Prostate gland (tissue), 2 donors: ENCODE data around the gene WDFY4. TPM values are rescaled to one million over a fixed set of nuclear protein-coding genes. Genes with fewer than 3 reads are reported as not detected.

Source experiments
- DNase-seq: peaks from one replicate; pipeline ENCODE4 v3.0.0-alpha.2; 2019; ENCODE audit warnings: low spot score
- H3K27ac ChIP-seq, 2 donors: fragments of 200-600 bp; sonication (generic); 2 replicates each; pipeline ENCODE4 v1.5.1; 2017 to 2019
- H3K27me3 ChIP-seq: fragments of 200-600 bp; sonication (generic); replicated peaks from 2 replicates; pipeline ENCODE4 v1.5.1; 2019; ENCODE audit not compliant: insufficient read depth
- H3K36me3 ChIP-seq, 2 donors: fragments of 200-600 bp; sonication (generic); 1 replicate in 1 of 2; 2 replicates in 1 of 2; pipeline versions ENCODE4 v1.5.1 to v1.8.1; 2017 to 2019
- H3K4me1 ChIP-seq: fragments of 200-600 bp; sonication (generic); replicated peaks from 2 replicates; pipeline ENCODE4 v1.5.1; 2019
- H3K4me3 ChIP-seq, 2 donors: fragments of 200-600 bp; sonication (generic); 2 replicates each; pipeline ENCODE4 v1.5.1; 2017 to 2019
- H3K9me3 ChIP-seq: fragments of 200-600 bp; sonication (generic); 2 replicates; pipeline ENCODE4 v1.5.1; 2017
- CTCF ChIP-seq, 4 experiments: fragments of 200-600 bp in 2 of 4; fragments of 450-650 bp in 2 of 4; sonication (generic) in 2 of 4; IDR thresholded peaks; 1 replicate in 3 of 4; 2 replicates in 1 of 4; pipeline ENCODE4 v1.5.1; 2016 to 2019; ENCODE audit warnings: antibody characterized with exemption in 4 of 4, mild to moderate bottlenecking in 2 of 4, moderate library complexity in 2 of 4
- POLR2A ChIP-seq: fragments of 450-650 bp; IDR thresholded peaks from one replicate; pipeline ENCODE4 v1.6.1; 2016; ENCODE audit warnings: antibody characterized with exemption, mild to moderate bottlenecking
- POLR2AphosphoS5 ChIP-seq: sonication (generic); formaldehyde crosslinking; IDR thresholded peaks from one replicate; pipeline ENCODE4 v1.6.1; 2017; ENCODE audit warnings: antibody characterized with exemption
- WGBS: methylation state at CpG from one replicate; pipeline ENCODE4 v1.1.5; 2018; 5-methylcytosine and 5-hydroxymethylcytosine counted together
- intact Hi-C: fragments of 100-400 bp; cut with DNase I; formaldehyde crosslinking; loops from one replicate; pipeline ENCODE4 v1.14.2; 2022
- total RNA-seq, 2 donors: library from RNA; depleted of rRNA; stranded (reverse); fragments of >200 nt; gene quantifications; one replicate each; pipeline ENCODE4 v1.1.0, GENCODE V29; 2016

WDFY4 gene
- total RNA-seq, 2 donors from 2014 or later = 0.59 to 5.7 TPM

DNA sequence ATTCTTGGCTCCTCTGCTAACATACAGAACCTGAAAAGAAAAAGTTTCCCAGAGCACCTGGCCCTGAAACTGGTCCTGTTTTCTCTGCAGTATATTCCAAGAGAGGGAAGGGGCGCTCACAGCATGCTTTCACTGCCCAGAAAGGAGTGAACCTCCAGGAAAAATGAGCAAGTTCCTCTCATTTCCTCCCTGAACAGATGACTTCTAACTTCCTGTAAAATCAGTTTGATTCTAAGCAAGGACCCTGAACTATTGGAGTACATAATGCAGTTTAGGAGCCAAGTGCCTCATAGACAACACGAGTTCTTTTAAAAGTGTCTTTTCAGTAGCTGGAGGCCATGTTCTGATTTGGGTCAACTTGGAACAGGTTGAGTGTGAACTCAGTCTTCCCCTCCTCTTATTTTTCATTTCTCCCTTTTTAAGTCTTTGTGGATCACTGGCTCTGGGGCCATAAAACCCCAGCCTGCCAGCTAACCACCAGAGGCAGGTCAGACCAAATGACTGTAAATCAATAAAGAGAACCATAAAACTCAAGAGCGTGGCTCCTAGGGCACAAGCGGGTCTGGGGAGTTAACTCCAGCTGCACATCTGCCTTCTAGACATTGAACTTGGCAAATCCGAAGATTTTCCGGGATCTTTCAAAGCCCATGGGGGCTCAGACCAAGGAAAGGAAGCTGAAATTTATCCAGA, 260.9 kb downstream of the WDFY4 start:
- no peak for DNase-seq
- intact Hi-C loops = no loop called here
- 40% methylated on average over 6 of the region's 6 CpGs for WGBS

DNA sequence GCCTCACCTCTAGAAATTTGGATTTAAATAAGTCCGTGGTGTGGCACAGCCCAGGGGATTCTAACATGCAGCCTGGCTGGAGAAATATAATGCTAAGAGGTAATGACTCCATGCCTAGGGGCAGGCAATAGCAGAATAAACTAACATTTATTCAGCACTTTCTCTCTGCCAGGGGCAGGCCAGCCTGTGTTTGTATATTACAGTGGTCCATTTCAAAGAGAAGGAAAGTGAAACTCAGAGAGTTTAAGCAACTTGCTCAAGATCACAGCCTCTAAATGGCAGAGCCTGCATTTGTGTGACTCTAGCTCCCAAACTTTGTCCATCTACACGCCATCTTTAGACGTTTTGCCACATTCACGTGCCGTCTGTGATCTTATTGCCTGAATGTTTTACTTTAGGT, 261.7 kb downstream of the WDFY4 start:
- no peak overlapping the region for H3K27ac ChIP-seq
- no peaks in the 10 kb centered on the region for H3K27me3 ChIP-seq
- no peak for TF ChIP-seq POLR2AphosphoS5
- TF ChIP-seq CTCF (IDR thresholded peaks at IDR 0.05) = no peak
- TF ChIP-seq POLR2A = no peak
- intact Hi-C loops = no loop called here
- DNase-seq = no peak
- 93% methylated on average over 5 of the region's 5 CpGs for WGBS
- no peaks in the 10 kb centered on the region for H3K36me3 ChIP-seq
- H3K4me1 ChIP-seq = no peaks in the 10 kb centered on the region
- no peaks in the 10 kb centered on the region for H3K9me3 ChIP-seq
- H3K4me3 ChIP-seq = no peak overlapping the region

More for the DNA sequence above, 260.9 kb downstream of the WDFY4 start:
- H3K27ac ChIP-seq = no peak overlapping the region
- H3K36me3 ChIP-seq = no peaks in the 10 kb centered on the region
- H3K27me3 ChIP-seq = no peaks in the 10 kb centered on the region
- TF ChIP-seq POLR2A (no peak), CTCF (IDR thresholded peaks at IDR 0.05) (no peak), POLR2AphosphoS5 (no peak)
- no peaks in the 10 kb centered on the region for H3K4me1 ChIP-seq
- H3K4me3 ChIP-seq = no peak overlapping the region
- H3K9me3 ChIP-seq = no peaks in the 10 kb centered on the region

DNA sequence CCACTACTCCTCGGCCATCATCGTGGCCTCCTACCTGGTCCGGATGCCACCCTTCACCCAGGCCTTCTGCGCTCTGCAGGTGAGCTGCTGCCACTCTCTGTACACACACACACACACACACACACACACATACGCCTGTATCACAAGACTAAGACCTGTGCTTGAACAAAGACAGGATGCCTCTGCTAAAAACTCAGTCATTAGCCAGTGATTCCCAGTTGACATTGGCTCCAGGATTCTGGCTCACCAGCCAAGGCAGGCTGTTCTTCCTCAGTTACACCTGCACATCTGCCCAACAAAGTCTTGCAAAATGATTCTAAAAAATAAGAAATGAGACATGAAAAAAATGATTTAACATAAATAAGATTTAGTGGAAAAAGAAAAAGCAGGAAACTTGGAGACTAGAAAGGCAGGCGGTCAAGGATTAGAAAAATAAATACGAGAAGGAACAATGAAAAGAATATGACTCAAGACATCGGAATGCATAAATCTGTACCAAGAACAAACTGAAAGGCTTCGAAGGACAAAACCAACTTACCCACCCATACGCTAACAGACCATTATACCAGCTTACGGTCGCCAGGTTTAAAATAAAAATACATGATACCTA, 262.3 kb downstream of the WDFY4 start:
- no peak for TF ChIP-seq POLR2AphosphoS5
- TF ChIP-seq CTCF (IDR thresholded peaks at IDR 0.05) = no peak
- TF ChIP-seq POLR2A = no peak
- WGBS = 67% methylated on average over 12 of the region's 12 CpGs
- Histone ChIP-seq H3K4me3 (no peak overlapping the region), H3K27ac (no peak overlapping the region), H3K4me1 (no peaks in the 10 kb centered on the region), H3K27me3 (no peaks in the 10 kb centered on the region), H3K36me3 (no peaks in the 10 kb centered on the region), H3K9me3 (no peaks in the 10 kb centered on the region)
- DNase-seq = no peak
- intact Hi-C loops = no loop called here

DNA sequence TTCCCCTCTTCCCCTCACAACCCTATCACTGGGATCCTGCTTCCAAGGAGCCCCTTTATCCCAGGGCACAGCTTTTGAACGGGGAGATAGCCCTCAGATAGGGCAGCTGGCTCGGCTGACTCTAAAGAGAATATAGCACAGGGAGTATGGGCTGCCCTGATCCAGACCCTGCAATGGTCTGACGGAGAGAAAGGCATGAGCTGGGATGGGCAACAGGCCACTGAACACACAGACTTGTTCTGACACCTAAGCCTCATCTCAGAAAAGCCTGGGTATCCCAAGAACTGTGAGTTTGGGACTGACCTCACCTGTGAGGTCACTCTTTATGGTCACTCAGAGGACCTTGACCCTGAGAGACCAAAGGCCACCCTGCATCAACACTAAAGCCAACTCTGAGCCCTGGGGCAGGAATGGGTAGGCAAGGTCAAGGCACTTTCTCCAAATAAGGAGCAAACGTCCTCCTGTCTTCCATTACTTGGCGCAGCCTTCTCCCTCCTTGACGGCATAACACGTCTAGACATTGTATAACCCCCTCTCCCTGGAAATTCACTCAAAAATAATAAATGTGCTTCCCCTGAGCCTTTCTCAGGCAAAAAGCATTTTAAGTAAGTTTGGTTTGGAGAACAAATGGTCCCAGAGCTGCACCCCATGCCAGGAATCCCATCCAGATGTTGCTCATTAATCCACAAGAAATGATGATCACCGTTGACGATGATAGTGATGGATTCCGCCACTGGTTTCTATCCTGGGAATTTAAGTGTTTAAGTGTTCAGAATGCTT, 263.2 kb downstream of the WDFY4 start:
- no peaks in the 10 kb centered on the region for H3K36me3 ChIP-seq
- H3K4me1 ChIP-seq = no peaks in the 10 kb centered on the region
- 78% methylated on average over 10 of the region's 10 CpGs for WGBS
- intact Hi-C loops = no loop called here
- no peaks in the 10 kb centered on the region for H3K9me3 ChIP-seq
- H3K4me3 ChIP-seq = no peak overlapping the region
- no peaks in the 10 kb centered on the region for H3K27me3 ChIP-seq
- no peak for TF ChIP-seq CTCF (IDR thresholded peaks at IDR 0.05)
- no peak for TF ChIP-seq POLR2AphosphoS5
- no peak for TF ChIP-seq POLR2A
- no peak for DNase-seq
- H3K27ac ChIP-seq = no peak overlapping the region
